Mucosa of gallbladder (tissue), 1 donor: ENCODE data around the gene CTIF. TPM values are rescaled to one million over a fixed set of nuclear protein-coding genes. Genes with fewer than 3 reads are reported as not detected.

Experiments used
- DNase-seq: peaks from one replicate; pipeline ENCODE4 v3.0.0-alpha.2; 2020; ENCODE audit warnings: low spot score
- total RNA-seq: library from RNA; stranded (reverse); gene quantifications from one replicate; pipeline ENCODE4 v1.2.1, GENCODE V29; 2021
- donor health status: DM: no; HTN: no; CAD: no.

Gene CTIF
- total RNA-seq, 1 donor from 2014 or later = 101 TPM

DNA sequence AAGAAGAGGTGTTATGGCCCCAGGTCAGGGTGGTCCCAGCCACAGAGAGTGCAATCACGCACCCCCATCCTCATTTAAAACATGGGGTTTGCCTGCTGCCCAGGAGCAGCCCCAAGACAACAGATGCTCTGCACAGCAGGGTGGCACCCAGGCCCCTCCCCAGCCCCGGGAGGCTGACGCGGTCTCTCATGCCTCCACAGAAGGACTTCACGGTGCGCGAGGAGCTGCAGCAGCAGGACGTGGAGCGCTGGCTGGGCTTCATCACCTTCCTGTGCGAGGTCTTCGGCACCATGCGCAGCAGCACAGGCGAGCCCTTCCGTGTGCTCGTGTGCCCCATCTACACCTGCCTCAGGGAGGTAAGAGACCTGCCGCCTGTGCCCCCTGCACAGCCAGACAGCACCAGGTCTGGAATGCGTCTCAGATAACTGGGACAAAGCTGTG is 278.2 kb downstream of the CTIF start:
- DNase-seq = no peak

DNA sequence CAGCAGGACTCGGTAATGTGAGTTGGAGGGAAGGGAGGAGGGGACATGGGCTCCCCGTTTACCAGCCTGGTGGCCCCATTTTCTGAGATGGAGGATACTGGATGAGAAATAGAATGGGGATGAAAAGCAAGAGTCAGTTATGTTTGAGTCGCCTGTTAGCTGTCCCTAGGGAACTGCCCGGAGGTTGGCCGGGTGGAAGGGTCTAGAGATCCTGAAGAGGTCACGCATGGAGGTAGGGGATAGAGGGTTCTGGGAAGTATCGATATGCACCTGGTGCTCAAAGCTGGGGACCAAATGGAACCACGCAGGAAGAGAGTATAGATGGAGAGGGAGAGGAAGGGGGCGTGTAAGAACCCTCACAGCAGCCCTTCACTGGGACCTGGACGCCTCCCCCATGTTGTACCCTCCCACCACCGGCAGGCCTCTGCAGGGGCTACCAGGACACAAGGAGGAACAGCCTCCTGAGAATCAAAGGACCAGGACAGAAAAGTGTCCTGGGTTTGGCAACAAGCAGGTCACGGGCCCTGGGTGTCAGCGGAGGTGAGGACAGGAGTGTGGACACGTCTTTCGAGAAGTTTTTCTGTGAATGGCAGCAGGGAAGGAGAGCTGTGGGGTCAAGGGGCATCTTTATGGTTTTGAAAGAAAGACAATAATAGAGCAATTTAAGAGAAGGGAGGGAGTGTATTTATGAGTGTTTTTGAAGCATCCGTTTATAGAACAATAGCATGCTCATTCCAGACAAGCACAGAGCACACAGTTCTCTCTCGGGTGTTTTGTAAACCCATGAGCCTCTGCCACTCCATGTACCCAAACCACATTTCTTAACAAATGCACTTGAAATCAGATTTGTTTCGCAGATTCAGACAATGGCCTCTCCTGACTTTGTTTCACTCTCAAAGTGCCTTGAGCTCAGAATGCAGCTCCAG is 279.8 kb downstream of the CTIF start:
- DNase-seq = no peak

DNA sequence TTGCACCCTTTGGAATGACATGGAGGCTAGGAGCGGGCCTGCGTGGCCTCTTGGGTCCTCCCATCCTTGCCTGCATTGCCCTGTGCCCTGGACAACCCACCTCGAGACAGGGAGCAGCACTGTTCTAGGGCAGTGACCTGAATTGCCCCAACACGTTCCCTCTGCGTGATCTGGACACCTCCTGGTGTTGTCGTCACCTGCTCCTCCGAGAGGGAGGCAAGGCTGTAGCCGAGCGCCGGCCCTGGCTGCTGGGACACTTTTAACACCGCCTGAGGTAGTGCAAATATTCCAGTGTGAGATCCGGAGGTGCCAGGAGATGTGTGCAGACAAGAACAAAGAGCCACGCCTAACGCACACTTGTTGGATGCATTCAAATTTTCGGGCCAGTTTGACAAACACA is 280.4 kb downstream of the CTIF start:
- no peak for DNase-seq

DNA sequence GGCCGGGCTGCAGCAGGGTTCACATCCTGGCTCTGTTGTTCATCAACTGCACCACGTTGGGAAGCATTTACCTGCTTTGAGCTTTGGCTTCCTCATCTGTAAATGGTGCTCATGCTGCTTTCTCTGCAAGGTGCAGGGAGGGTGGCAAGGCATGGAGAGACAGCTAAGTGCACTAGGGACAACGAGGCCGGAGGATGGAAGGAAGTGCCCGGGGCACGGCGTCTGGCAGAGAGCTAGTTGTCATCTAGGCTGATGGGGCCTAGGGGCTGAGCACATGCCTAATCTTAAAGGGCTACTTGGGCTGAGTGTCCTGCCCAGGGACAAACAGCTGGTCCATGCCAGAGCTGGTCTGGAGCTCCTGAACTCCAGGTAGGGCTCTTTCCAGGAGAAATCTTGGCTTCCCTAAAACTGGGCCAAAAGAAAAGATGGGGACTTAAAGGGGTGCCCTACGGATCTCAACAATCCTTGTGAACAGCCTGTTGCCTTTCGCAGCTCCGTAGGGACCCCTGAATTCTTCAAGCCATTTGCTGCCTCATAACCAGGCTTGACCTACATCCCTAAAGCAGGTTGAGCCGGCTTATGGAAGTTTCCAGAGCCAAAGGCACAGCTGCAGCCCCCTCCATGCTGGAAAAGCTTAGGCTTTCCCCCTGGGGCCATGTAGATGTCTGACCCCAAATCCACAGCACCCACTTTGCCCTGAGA is 281.1 kb downstream of the CTIF start:
- DNase-seq = no peak

DNA sequence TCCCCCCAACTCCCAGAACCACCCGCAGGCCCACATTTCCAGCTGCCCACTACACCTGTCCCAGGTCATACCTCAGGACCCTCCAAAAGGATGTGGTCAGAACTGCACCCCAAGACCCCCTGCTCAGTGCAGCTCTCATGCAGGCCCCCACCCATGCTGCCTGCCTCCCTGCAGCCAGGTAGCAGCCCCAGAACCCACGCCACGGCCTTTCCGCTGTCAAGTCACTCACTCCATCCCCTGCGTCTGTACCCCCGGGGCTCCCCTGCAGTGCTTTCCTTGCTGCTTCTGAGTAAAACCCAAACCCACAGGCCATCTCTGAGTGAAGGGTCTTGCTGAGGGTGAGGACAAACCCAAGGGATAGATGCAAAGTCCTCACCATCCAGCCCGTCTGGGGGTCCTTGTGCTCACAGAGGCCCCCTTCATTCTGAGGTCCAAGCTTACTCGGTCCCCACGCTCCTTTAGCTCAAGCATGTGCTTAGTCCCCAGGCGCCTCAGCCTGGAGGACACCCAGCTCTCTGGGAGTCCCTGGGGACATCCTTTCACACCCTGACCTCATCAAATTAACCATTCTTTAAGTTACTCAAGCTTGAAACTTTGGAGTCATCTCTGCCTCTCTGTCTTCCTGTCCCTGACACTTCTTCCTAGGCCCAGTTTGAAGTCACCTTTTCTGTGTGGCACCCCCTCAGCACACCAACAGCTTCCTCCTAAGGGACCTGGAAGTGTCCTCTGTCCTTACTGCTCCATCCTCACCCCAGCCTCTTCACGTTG is 281.8 kb downstream of the CTIF start:
- DNase-seq = no peak

DNA sequence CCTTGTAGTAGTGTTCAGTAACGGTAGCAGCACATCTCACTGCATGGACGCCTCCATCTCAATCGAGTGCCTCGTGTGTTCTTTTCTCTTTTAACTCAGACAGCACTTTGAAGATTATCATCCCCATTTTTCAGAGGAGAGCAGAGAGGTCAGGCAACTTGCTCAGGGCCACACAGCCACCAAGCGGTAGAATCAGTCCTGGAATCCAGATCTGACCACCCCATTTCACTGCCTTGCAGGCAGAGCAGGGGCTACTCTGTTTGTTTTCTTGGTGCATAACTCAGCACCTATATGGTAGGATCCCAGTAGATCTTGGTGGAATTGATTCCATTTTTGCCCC is 282.4 kb downstream of the CTIF start:
- no peak for DNase-seq

DNA sequence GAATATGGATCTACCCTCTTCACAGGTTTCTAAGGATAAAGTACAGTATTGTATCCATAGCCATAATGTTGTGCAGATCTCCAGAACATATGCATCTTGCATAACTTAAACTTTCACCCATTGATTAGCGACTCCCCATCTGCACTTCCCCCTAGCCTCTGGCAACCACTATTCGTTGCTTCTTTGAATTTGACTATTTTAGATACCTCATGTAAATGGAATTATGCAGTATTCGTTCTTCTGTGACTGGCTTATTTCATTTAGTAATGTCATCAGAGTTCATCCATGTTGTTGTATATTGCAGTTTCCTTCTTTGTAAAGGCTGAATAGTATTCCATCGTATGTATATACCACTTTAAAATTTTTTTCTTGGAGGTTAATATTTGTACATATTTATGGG is 283.0 kb downstream of the CTIF start:
- no peak for DNase-seq

DNA sequence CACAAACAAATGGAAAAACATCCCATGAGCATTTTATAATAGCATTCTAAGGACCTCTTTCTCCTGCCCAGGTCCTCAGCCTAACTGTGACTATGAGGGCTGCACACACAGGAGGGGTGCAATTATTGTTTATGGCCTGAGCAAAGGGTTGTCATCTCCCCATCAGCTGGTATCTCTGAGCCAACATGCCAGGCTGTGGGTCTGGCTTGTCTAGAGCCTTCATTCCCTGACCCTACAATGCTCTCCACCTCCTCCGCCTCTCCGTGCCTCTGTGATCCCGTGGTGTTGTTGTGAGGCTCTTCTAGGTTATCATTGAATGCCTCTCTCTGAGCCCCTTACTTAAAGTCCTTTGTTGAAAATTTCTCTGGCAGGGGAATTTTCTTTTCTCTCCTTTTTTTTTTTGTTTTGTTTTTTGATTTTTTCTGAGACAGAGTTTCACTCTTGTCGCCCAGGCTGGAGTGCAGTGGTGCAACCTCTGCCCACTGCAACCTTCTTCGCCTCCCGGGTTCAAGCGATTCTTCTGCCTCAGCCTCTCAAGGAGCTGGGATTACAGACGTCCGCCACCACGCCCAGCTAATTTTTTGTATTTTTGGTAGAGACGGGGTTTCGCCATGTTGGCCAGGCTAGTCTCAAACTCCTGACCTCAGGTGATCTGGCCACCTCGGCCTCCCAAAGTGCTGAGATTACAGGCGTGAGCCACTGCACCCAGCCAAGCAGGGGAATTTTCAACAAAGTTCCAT is 285.6 kb downstream of the CTIF start:
- no peak for DNase-seq

DNA sequence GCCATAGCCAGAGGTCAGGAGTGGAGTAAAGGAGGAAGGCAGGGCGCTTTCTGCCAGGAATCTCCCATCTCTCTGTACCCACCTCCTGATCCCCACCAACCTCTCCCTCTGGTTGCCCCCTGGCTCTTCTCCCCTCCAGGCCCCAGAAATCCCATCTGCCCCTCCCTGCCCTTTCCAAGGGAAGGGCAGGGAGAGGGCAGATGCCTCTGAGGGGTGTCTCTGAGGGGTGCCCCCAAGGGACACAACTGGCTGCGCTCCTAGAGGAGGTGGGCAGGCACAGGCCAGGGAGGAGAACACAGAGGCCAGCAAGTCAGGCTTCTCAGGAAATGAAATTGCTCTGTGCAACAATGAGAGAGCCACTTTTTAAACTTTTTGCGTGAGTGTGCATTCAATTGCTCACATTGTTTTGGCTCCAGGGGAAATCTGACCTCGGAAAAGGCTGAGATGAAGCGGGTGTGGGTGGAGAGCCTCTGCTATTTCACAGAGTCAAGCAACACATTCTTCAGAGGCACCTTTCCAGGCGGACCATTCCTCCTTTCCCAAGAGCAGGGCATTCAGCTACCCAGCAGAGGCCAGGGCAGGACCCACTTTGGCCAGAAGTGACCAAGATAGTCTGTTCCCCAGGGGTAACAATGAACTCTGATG is 286.4 kb downstream of the CTIF start:
- no peak for DNase-seq

DNA sequence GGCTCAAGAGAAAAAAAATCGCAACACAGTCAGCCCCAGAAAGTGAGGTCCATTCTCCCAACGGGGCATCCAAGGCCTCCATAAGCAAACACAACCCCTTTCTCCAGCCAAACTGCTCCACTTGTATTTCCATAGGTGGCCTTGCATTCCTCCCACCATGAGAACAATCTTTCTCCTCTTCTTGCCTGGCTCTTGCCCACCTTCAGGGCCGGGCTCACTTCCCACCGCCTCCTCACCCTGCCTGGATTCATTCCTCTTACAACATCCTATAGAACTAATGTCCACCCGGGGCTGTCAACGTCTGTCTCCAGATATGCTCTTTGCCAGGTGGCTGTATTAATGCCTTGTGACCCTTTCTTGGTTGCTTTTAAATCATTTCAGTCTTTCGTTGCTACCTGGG is 287.4 kb downstream of the CTIF start:
- no peak for DNase-seq

DNA sequence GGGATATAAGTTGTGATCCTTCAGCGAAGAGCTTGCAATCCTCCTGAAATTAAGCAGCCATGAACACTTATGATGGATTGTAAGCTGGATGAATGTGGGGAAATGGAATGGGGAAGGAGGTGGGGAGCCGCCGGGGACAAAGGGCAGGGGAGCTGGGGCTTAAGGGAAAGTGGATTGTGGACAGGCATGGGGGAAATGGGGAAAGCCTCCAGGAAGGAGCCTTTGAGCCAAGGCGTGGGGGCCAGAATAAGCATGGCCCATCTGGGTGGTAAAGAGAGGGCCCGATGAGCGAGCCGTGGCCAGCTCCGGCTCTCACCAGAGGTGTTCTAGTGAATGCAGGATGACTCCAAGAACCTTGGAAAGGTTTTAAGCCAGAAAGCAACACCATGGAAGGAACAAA is 288.0 kb downstream of the CTIF start:
- DNase-seq = no peak

DNA sequence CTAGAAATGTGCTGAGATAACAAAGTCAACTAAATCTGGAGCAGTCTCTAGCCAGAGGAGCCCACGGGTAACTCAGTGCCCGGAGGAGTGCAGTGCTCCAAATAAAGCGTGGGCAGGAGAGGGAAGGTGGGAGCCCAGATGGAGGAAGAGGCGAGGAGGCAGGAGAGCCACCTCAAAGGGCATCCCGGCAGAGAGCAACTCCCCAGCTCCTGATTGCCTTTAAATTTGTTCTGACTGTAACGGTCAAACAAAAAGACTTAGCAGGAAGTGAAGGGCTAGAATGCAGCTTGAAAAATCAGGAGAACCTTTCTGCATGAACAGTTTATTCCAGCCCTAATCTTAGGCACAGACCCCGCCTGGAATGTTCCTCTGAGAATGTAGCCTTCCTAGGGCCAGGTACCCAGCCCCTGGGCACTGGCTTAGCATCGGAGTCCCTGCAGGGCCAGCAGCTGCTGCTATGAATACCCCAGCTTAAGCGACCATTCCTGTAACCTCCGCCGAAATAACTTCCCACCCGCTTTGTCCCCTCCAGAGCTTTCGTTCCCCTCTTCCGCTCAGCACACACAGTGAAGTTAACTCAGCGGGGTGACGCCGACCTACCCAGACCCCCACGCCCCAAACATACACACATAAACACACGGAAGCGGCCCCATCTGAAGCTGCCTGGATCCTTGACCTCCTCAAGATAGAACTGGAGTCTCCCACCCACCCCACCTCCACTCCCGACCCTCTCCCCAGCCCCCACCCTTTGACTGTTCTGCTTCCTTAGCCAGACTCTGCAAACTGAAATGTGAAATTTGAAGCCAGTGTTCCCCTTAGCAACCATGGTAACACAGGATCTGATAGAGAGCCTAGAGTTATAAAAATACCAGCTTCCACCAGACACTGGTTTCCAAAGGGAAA is 288.7 kb downstream of the CTIF start:
- DNase-seq = no peak

DNA sequence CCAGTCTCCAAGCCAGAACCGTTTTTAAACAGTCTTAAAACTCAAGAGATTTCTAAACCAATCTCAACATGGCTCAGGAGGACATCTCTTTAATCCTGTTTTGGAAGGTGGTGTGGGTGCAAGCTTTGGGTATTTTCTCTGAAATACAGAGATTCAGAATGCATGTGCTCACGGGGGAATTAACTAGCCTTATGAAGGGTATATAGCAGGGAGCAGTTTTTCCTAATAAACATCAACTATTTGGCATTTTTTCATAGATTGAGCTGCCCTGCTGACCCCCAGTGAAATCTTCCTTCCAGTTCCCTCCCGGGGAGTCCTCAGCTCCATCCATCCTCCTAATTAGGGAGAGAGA is 289.3 kb downstream of the CTIF start:
- DNase-seq = no peak

DNA sequence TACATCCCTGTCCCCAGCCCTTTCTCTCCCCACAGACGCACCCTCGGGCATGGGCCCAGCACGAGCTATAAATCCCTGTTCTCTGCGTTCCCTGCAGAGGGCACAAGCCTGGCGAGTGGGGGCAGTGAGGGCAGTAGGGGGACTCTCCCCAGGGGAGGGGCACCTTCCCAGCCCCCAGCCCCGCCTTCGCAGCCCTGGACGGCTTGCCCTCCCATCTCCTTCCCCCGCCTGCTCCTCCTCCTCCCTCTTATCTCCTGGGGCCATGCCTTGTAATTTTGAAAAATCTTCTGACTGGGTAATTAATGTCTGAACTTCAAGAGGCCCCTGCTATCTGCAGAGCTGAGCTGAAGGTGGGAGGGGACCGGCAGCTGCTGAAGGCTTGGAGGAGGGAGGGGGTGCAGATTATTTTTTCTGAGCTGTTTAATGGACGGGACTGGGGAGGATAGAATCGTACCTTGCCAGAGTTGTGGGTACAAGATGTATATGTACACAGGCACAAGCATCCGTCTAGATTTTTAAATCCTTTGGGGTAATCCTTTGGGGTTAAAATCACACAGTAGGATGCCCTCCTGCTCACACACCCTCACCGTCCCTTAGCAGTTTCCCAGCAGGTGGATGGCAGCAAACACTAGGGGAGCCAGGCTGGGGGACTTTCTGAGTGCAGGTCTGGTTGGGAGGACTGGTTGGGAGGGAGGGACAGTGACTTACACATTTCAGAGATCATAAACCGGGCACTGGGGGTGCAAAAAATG is 290.0 kb downstream of the CTIF start:
- DNase-seq = no peak

DNA sequence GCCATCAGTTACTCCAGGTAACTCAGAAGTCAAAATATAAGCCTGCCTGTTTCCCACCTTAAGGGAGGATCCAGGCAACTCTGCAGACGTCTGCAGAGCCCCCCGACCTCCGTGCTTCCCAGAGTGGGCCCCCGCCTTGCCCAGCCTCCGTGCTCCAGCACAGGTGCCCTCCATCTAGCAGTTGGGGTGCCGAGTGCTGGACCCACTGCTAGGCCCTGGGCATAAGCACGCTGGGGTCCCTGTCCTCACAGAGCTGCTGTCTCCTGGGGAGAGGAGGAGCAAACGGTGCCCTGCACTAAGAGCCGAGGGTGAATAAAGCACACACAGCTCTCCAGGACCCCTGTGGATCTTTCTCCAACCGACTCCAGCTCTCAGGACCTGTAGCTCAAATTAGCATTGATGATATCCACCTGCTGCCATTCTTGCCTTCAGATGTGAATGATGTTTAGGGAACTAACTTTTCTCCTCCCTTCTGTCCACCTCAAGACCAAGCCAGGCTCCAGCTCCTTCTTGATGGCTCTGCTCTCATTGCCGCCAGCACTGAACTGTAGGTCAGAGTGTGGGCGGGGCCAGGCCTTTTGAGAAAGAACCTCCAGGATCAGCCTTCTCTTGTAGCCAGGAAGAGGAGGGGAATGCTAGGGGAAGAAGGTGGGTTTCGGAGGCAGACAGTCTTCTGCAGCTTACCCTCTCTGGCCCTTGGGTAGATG is 290.8 kb downstream of the CTIF start:
- no peak for DNase-seq

DNA sequence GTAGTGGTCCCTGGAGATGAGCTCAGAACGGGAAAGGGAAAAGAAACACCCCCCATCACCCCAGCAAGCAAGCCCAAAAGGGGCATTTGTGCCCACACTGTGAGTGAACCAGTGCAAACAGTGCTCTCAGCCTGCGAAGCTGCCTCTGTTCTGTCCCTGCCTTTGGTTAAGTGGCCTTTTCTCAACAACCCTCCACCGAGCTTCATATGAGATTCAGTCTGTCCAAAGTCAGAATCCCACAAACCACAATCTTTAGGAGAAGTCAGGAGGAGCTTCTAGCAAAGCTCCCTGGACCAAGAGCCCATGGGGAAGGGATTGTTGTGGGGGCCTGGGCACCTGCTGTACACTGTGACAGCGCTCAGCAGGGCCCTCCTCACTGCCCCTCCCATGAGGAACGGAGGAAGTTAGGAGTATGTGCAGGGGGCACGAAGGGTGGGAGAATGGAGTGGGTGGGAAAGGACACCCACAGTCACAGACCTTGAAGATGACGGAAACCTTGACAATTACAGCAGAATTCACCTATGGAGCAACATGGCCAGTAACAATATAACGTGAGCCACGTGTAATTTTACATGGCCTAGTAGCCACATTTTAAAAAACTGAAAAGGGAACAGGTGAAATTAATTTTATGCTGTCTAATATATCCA is 292.4 kb downstream of the CTIF start:
- DNase-seq = no peak

DNA sequence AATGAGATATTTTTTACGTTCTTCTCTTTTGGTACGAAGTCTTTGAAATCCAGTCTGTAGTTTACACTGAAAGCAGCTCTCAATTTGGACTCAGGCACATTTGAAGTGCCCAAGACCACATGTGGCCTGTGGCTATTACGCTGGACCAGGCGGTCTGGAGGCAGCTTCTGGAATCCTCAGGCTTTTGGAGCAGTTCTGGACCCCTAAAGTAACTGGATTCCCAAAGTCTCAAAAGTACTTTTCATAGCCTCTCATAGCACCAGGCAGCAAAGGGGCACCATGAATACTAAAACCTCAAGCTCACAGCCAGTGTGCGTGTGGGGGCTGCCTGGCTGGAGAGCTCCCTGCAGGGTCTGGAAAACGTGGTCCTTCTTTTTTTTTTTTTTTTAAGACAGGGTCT is 293.0 kb downstream of the CTIF start:
- no peak for DNase-seq

DNA sequence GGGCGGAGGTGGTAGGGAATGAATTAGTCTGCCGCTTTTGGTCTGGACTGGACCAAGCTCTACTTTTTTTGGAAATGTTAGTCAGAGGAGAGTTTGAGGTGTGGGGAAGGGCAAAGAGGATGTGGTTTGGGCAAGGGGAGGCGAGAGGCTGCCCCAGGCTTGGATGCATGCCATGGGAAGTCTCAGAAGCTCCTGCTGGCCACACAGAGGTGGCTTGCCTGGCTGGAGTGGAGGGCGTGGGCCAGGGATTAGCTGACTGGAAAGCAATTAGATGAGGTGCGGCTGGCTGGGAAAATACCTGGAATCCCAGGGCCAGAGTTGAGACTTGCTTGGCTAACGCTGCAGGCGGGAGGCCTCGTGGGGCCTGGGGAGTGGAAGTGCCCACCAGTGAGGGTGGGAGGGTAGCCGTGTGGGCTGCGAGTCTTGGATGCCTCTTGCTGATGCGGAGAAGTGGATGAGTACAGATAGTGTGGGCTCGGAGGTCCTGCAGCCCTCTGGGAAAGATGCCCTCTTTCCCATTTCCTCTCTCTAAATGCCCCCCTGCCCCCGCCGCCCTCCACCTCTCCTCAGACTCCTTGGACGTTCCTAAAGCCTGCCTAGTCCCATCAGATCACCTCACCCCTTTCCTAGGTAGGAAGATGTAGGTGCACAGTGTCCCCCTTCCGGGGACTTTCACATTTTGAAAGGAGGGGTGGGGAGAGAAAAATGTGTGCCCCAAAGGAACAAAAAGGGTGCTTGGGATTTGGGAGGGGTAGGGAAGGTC is 294.3 kb downstream of the CTIF start:
- no peak for DNase-seq
